GM20000 (cell line): Measurements from ENCODE around the gene DPEP2.

Experiments
- DNase-seq: peaks from one replicate; pipeline ENCODE4 v3.0.0; 2012; ENCODE audit warnings: low spot score
- CTCF ChIP-seq: IDR thresholded peaks from 2 replicates; pipeline ENCODE4 v1.5.1; 2012; ENCODE audit warnings: mild to moderate bottlenecking, control low read depth; ENCODE audit errors: extremely low read depth, missing control alignments

Gene DPEP2

GRCh38 chr16:67963662-67964321 lies 35.5 kb downstream of the DPEP2 start:
- no peak for TF ChIP-seq CTCF
- DNase-seq = no peak

- DNase-seq = no peak
- no peak for TF ChIP-seq CTCF
Measured at GRCh38 chr16:67963292-67963661, 36.0 kb downstream of the DPEP2 start.

GRCh38 chr16:67962135-67962534 lies 37.1 kb downstream of the DPEP2 start:
- no peak for DNase-seq

GRCh38 chr16:67961551-67961957 lies 37.7 kb downstream of the DPEP2 start:
- no peak for TF ChIP-seq CTCF
- no peak for DNase-seq

More at GRCh38 chr16:67962135-67962534, 37.1 kb downstream of the DPEP2 start:
- TF ChIP-seq CTCF = no peak

- no peak for DNase-seq
- TF ChIP-seq CTCF = no peak
Measured at GRCh38 chr16:67959536-67960329, 39.6 kb downstream of the DPEP2 start.

GRCh38 chr16:67957622-67958021 lies 41.7 kb downstream of the DPEP2 start:
- no peak for DNase-seq
- TF ChIP-seq CTCF = no peak

- TF ChIP-seq CTCF = no peak
Measured at GRCh38 chr16:67954421-67955196, 44.7 kb downstream of the DPEP2 start.

More at GRCh38 chr16:67954421-67955196, 44.7 kb downstream of the DPEP2 start:
- DNase-seq = no peak
